Measurements from ENCODE around the gene PCBP3. TPM values are rescaled to one million over a fixed set of nuclear protein-coding genes. Genes with fewer than 3 reads are reported as not detected.

The PCBP3 gene
- polyA plus RNA-seq, 10 donors = 0.72 to 2.2 (median 1.2) TPM

DNA sequence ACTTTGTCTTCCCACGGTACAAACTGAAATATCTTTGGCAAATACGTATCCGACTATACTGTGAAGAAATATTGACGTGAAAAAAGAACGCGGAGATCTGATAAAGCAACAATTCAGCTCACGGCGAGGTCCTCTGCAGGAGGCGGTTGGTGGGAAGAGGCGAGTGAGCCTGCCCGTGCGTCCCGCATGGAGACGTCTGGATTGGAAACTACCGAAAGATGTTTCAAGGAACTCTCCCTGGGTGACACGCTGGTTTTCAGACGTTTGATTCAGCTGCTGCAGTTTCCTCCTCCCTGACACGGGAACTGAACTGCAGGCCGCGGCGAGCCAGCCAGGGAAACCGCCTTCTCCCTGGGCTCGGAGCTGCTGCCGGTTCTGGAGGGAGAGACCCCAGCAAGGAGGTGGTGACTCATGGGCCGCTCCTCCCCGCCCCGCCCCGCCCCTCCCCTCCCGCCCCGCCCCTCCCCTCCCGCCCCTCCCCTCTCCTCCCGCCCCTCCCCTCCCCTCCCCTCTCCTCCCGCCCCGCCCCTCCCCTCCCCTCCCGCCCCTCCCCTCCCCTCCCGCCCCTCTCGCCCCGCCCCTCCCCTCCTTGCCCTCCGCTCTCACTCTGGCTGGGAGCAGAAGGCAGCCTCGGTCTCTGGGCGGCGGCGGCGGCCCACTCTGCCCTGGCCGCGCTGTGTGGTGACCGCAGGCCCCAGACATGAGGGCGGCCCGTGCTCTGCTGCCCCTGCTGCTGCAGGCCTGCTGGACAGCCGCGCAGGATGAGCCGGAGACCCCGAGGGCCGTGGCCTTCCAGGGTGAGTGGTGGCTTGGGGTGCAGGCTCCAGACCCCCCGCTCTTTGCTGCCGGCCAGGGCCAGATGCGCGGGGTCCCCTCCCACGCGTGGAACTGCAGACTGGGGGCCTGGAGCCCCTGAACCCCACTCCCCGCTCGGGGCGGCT is 337.9 kb downstream of the PCBP3 start, which contains the start of gene COL6A1:
TSS of gene COL6A1 (plus strand) at position 620 of the 941 bp plus-strand sequence. CDS start at position 701, 81 bp downstream.
- peak; percentile 89 to 96 (median 90) for DNase-seq

DNA sequence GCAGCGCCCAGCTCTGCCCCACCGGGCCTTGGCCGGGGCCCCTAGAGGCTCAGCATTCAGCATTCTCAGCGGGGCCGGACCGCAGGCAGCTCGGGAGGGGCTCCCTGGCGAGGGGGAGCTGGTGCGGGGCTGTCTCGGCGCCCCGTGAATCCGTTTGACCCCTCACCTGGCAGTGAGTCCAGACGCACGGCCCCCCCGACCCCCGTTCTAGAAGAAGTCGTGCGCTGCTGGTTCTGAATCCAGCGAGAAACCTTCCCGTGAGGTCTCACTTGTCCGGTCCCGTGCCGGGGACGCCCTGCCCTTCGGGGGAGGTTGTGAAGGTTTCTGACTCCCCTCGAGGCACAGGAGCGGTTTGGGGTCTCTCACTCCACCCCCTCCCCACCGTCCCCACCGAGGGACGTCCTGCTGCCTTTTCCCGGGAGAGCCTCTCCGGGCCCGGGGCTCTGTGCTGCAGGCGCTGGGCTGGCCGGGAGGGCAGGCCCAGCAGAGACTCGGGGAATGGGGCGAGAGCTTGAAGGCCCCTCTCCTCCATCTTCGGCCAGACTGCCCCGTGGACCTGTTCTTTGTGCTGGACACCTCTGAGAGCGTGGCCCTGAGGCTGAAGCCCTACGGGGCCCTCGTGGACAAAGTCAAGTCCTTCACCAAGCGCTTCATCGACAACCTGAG is 338.7 kb downstream of the PCBP3 start:
- DNase-seq = no peak

DNA sequence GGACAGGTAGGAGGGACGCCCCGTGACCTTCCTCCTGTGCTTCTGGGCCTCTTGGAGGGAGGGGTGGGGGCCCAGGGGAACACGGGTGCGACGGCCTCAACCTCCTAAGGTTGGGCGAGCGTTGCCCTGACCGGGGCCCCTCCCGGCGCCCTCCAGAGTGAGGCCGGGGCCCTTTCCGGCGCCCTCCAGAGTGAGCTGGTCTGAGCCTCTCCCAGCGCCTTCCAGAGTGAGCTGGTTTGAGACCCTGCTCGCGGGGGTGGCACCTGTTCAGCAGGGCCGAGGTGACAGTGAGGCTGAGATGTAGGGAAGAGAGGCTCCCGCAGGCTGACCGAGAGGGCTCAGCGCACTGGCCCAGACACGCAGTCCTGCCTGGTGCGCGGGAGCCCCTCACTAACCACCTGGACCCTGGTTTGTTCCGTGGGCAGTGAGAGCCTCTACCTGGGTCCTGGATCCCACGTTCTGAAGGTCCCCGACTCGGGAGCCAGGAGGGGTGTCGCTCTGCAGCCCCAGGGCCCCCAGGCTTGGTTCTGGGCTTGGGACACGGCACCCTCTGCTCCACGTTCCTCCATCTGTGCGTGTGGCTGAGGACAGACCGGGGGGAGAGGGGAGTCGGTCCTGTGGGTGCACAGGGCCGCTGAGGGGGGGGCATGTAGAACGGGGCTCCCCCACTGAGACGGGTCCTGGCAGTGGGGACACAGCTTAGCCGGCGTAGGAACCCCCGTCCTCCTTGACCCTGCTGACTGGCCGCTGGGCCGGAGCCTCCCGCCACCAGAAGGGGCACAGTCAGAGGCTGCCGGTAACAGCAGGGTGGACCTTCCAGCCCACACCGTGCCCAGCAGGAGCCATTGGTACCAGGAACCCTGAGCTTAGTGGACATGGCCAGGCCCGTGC is 339.5 kb downstream of the PCBP3 start:
- DNase-seq = no peak

DNA sequence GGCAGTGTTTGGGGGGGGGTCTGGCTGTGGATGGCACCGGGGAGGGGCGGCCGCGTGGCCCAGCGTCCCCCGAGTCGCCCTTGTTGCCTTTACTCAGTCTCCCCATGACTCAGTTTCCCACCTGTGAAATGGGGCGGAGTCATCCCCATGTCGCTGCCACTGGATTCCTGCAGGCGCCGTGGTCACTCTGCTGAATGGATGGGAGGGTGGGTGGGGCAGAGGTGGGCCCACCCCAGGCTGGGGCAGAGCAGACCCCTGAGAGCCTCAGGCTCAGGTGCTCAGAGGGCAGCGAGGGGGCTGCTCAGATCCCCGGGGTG is 340.1 kb downstream of the PCBP3 start:
- DNase-seq = no peak

DNA sequence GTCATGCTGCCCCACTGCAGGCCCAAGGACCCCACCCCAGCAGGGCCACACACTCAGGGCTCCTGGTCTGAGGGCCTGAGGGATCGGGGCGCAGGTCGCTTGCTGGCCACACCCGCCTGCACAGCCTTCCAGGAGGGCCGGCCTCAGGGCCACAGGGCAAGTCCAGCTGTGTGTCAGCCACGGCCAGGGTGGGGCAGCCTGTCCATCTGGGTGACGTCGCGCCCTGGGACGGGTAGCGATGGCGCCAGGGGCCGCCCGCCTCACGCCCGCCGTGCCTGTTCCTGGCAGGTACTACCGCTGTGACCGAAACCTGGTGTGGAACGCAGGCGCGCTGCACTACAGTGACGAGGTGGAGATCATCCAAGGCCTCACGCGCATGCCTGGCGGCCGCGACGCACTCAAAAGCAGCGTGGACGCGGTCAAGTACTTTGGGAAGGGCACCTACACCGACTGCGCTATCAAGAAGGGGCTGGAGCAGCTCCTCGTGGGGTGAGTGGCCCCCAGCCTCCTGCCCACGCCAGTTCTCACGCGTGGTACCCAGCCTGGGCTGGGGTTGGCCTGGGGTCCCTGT is 340.5 kb downstream of the PCBP3 start:
- no peak for DNase-seq

DNA sequence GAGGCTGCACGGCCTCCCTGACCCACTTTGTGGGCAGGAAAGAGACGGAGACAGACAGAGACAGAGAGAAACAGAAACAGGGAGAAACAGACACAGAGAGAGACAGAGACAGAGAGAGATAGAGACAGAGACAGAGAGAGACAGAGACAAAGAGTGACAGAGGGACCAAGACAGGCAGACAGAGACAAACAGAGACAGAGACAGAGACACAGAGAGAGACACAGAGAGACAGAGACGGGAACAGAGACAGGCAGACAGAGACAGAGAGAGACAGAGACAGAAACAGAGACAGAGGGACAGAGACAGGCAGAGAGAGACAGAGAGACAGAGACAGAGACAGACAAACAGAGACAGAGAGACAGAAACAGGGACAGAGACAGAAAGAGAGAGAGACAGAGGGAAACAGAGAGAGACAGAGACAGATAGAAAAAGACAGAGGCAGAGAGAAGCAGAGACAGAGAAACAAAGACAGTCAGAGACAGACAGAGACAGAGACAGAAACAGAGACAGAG is 341.1 kb downstream of the PCBP3 start:
- DNase-seq = no peak

DNA sequence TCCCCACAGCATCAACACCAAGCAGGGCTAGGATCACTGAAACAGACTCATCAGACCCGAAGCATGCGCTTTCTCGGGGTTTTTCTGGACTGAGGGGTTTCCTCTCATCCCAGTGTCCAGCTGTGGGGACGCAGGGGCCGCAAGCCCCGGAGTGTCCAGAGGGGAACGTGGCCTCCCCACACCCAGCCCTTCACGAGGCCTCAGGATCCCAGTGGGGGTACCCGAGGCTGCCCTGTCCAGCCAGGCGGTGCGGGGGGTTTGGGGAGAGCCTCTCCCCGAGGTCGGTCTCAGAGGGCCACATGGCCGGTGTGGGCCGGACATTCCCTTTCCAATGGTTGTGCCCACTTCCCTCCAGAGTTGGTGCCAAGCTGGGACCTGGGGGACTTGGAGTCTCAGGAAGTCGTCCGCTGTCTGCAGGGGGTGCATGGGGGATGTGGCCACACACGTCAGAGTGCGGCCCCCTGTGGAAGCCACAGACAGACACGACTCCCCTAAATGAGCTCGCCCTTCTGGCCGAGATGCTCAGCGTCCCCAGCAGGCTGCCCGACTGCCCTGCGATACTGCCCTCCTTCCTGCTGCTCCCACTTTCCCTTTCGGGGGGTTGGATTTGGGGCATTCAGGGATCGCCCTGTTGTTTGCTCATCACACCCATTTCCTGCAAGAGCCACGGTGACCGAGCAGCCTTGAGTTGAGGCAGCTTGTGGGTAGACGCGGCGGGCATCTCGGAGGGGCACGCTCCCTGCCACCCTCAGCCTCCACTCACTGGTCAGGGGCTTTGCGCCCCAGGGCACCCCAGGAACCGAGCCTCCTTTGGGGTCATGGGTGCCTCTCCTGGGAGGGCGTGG is 342.2 kb downstream of the PCBP3 start:
- no peak for DNase-seq

DNA sequence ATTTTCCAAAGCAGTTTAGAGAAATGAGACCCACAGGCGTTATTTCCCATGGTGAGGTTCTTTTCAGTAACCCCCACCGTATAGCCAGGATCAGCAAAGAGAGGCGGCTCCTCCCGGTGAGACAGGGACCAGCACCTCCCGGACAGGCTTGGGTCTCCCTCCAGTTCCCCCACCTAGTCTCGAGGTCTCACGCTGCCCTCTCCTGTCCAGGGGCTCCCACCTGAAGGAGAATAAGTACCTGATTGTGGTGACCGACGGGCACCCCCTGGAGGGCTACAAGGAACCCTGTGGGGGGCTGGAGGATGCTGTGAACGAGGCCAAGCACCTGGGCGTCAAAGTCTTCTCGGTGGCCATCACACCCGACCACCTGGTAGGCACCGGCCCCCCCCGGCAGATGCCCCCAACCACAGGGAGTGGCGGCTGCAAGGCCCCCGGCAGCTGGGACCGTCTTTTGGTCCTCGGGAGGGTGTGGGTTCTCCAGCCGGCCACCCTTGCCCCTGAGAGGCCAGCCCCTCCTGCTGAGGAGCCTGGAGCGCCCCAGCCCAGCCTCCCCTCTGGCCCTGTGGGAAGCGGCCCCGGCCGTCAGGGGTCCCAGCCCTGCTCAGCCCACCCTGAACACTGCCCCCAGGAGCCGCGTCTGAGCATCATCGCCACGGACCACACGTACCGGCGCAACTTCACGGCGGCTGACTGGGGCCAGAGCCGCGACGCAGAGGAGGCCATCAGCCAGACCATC is 343.0 kb downstream of the PCBP3 start:
- no peak for DNase-seq

DNA sequence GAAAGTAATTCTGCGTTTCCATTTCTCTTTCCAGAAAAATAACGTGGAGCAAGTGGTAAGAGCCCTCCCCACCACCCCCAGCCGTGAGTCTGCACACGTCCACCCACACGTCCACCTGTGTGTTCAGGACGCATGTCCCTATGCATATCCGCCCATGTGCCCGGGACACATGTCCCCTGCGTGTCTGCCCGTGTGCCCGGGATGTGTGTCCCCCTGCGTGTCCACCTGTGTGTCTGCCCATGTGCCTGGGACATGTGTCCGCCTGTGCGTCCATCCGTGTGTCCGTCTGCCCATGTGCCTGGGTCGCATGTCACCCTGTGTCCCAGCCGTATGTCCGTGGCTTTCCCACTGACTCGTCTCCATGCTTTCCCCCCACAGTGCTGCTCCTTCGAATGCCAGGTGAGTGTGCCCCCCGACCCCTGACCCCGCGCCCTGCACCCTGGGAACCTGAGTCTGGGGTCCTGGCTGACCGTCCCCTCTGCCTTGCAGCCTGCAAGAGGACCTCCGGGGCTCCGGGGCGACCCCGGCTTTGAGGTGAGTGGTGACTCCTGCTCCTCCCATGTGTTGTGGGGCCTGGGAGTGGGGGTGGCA is 343.7 kb downstream of the PCBP3 start:
- no peak for DNase-seq

DNA sequence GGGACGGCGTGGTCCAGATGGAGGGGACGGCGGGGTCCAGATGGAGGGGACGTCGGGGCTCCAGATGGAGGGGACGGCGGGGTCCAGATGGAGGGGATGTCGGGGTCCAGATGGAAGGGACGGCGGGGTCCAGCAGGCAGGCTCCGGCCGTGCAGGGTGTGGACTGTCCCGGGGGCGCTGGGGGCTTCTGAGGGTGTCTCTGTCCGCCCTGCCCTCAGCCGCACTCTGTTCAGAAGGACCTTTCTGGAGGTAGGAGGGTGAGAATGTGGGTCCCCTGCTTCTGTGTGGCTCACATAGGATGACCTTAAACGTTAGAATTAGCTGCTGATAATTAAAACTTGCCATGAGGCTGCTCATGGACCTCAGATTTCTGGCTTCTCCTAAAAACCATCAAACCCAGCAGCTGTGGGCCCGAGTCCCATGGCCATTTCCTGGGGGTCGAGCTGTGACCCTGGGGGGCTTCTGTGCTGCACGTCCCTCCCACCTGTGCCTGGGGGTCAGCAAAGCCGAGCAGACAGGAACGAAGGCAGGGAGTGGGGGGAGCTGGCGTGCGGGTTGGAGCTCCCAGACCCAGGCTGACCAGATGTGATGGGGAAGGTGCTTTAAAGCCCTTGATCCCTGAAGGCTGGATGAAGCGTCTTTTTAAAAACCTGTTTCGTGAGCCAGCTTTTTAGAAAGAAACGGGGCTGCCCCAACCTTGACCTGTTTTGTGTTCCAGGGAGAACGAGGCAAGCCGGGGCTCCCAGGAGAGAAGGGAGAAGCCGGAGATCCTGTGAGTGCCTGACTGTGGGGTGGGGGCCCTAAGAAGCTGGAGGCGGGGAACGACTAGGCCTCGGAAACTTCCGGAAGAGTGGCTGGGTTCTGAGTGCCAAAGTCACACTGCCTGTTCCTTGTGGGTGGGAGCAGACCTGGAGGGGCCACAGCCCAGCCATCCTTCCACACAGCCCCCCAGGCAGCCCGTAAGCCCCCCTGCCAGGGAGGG is 345.1 kb downstream of the PCBP3 start:
- no peak for DNase-seq

DNA sequence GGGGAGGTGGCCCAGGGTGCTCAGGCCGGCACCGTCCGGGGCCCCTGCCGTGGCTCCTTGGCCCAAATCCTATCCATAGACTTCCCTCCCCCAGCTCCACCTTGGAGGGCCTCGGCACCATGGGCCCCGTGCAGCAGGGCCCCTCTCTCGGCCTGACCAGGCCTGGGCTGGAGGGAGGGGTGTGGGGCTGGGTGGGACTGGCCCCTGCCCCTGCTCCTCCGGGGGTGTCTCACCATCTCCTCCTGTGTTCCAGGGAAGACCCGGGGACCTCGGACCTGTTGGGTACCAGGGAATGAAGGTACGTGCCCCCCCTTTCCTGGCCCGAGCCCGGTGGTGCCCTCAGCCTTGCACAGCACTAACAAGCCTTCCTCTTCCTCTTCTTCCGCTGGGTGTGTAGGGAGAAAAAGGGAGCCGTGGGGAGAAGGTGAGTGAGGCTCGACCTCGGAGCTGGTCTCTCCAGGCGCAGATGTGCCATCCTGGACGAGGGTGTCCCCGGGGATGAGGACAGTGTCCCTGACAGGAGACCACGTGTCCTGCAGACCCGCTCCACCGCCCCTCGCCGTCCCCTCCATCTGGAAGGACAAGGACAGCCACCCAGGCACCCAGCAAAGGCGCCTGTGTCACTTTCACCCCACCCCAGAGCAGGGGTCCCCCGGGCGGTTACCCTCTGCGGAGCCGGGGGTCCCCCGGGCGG is 346.0 kb downstream of the PCBP3 start:
- no peak for DNase-seq

DNA sequence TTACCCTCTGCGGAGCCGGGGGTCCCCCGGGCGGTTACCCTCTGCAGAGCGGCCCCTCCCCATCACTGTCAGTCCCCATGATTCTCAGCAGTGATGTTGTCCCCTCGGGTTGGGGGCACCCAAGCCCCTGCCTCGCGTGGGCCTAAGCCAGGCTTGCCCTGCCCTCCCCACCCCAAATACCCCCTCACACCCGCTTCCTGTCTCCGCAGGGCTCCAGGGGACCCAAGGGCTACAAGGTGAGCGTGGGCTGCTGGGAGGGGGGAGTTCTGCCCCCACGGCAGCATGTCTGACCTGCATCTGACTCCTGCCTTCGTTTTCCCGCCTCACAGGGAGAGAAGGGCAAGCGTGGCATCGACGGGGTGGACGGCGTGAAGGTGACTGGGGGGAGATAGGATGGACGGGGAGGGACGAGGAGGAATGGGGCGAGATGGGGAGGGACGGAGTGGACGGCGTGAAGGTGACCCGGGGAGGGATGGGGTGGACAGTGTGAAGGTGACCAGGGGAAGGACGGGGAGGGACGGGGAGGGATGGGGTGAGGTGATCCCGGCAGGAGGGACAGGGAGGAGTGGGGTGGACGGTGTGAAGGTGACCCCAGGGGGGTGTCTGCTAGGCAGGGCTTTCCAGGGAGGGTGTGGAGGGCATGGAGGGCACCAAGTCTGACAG is 346.7 kb downstream of the PCBP3 start:
- no peak for DNase-seq

DNA sequence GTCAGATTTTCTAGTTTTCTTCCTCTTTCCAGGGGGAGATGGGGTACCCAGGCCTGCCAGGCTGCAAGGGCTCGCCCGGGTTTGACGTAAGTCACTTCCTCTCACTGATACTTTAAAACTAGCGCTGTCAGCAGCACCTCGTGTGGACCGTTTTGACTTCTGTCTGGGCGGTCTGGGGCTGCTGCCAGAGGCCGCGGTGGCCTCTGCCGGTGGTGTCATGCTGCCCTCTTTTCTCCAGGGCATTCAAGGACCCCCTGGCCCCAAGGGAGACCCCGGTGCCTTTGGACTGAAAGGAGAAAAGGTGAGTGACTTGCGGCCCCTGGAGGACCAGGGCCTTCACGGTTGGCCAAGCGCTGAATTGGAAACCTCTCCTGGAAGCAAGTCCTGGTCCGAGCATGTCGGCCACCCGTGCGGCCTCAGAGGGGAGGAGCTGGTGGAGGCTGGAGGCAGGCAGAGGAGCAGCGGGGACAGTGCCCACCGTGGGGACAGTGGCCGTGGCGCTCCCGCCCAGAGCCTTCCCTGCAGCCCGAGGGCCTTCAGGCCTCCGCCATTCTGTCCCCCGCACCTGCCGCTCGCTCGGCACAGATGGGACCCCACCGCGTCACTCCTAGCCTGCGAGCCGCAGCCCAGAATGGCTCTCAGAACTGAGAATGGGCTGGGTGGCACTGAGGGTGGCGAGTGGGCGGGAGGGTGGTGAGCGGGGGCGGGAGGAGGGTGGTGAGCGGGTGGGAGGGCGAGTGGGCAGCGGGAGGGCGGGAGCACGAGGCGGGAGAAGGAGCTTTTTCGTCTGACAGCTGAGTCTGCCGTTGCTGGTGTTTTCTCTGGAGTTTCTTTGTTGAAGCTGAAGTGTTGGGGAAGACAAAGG is 347.4 kb downstream of the PCBP3 start:
- no peak for DNase-seq

DNA sequence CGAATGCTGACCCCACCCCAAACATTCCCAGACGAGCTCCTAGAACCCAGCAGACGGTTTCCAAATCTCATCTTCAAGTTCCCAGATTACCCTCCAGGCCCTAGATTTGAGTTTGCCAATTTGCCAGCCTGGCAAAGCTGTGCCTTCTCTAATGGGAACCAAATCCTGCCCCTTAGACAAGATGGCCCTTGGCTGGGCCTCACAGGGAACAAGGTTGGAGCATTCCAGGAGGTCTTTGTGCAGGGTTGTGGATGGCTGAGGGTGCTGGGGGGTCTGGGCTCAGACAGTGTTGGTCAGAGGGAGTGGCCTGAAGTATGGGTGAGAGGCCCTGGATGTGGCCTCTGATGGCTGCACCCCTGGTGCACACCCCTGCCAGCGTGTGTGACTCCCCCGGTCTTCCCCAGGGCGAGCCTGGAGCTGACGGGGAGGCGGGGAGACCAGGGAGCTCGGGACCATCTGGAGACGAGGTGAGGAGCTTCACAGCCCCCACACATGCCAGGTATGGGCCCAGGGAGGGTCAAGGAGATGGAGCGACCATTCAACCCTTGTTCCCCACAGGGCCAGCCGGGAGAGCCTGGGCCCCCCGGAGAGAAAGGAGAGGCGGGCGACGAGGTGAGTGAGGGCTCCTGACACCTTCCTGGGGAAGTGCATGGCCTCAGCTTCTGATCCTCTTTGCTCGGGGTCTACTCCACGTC is 348.2 kb downstream of the PCBP3 start:
- no peak for DNase-seq
